Esophagus squamous epithelium (tissue), 4 donors: ENCODE measurements around the gene LTBR.

Experiments
- CTCF ChIP-seq, 6 experiments: fragments of 450-650 bp in 4 of 6; fragments of 200-600 bp in 2 of 6; sonication (generic) in 2 of 6; IDR thresholded peaks; one replicate each; pipeline ENCODE4 v1.5.1; 2016 to 2019; ENCODE audit warnings: antibody characterized with exemption in 6 of 6, mild to moderate bottlenecking in 4 of 6, moderate library complexity in 4 of 6
- POLR2A ChIP-seq, 4 donors: fragments of 450-650 bp; IDR thresholded peaks; one replicate each; pipeline ENCODE4 v1.6.1; 2017; ENCODE audit warnings: antibody characterized with exemption in 4 of 4, mild to moderate bottlenecking in 4 of 4, moderate library complexity in 3 of 4

DNA sequence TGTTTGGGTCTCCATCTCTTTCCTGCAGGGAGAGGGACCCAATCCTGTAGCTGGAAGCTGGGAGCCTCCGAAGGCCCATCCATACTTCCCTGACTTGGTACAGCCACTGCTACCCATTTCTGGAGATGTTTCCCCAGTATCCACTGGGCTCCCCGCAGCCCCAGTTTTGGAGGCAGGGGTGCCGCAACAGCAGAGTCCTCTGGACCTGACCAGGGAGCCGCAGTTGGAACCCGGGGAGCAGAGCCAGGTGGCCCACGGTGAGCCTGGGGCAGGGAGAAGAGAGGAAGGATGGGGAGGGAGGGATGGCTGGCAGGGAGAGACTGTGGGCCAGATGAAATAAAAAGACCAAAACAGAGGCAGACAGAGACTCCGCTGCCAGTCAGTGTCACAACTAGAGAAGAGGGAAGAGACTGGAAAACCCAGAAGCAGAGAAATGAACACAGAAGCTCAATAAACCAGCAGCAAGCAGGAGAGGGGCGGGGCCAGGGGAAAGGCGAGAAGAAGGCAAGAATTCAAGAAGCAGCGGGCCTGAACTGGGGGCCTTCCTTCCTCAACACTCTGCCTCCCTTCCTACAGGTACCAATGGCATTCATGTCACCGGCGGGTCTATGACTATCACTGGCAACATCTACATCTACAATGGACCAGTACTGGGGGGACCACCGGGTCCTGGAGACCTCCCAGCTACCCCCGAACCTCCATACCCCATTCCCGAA, 6.3 kb downstream of the LTBR start:
- no peak for TF ChIP-seq CTCF (IDR thresholded peaks at IDR 0.05)
- no peak for TF ChIP-seq POLR2A (IDR thresholded peaks at IDR 0.05)
